Osteocyte (in vitro differentiated cells): Measurements from ENCODE around the gene NXPH3. TPM values are rescaled to one million over a fixed set of nuclear protein-coding genes. Genes with fewer than 3 reads are reported as not detected.
"Not testable (repeated sequence)": the region's sequence is repeated elsewhere in the genome, so short reads cannot be mapped to it uniquely, and the experiment has no call there.

Experiments
- DNase-seq: peaks from one replicate; pipeline ENCODE4 v3.0.0; 2021; ENCODE audit warnings: mixed read lengths; ENCODE audit not compliant: unreplicated experiment; ENCODE audit errors: extremely low spot score
- H3K27ac Mint-ChIP-seq: one replicate; pipeline ENCODE4 v1.8.0; 2021; ENCODE audit warnings: mild to moderate bottlenecking, mixed read lengths; ENCODE audit not compliant: unreplicated experiment
- H3K27me3 Mint-ChIP-seq: one replicate; pipeline ENCODE4 v1.8.0; 2021; ENCODE audit warnings: mixed read lengths; ENCODE audit not compliant: unreplicated experiment
- H3K36me3 Mint-ChIP-seq: one replicate; pipeline ENCODE4 v1.8.0; 2021; ENCODE audit warnings: mixed read lengths; ENCODE audit not compliant: unreplicated experiment
- H3K4me1 Mint-ChIP-seq: one replicate; pipeline ENCODE4 v1.8.0; 2021; ENCODE audit warnings: mixed read lengths; ENCODE audit not compliant: unreplicated experiment
- H3K4me3 Mint-ChIP-seq: one replicate; pipeline ENCODE4 v1.8.0; 2021; ENCODE audit warnings: mild to moderate bottlenecking, moderate library complexity, mixed read lengths; ENCODE audit not compliant: unreplicated experiment
- H3K9me3 Mint-ChIP-seq: one replicate; pipeline ENCODE4 v1.8.0; 2021; ENCODE audit warnings: mixed read lengths; ENCODE audit not compliant: unreplicated experiment
- total RNA-seq: library from RNA; stranded (reverse); gene quantifications from 2 replicates; pipeline ENCODE4 v1.2.1, GENCODE V29; 2021
- TF ChIP-seq, protein P1 (sequence below): fragments of 200-600 bp; sonication (generic); IDR thresholded peaks from 2 replicates; pipeline ENCODE4 v1.5.0; 2021; ENCODE audit warnings: antibody characterized with exemption, mild to moderate bottlenecking, moderate library complexity

The NXPH3 gene
- total RNA-seq, 1 donor from 2014 or later, result 1.6 TPM

- no peak for DNase-seq
- H3K4me3 Mint-ChIP-seq, result no peak overlapping the region
- no peaks in the 10 kb centered on the region for H3K9me3 Mint-ChIP-seq
- TF ChIP-seq, protein P1, sequence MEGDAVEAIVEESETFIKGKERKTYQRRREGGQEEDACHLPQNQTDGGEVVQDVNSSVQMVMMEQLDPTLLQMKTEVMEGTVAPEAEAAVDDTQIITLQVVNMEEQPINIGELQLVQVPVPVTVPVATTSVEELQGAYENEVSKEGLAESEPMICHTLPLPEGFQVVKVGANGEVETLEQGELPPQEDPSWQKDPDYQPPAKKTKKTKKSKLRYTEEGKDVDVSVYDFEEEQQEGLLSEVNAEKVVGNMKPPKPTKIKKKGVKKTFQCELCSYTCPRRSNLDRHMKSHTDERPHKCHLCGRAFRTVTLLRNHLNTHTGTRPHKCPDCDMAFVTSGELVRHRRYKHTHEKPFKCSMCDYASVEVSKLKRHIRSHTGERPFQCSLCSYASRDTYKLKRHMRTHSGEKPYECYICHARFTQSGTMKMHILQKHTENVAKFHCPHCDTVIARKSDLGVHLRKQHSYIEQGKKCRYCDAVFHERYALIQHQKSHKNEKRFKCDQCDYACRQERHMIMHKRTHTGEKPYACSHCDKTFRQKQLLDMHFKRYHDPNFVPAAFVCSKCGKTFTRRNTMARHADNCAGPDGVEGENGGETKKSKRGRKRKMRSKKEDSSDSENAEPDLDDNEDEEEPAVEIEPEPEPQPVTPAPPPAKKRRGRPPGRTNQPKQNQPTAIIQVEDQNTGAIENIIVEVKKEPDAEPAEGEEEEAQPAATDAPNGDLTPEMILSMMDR, result no peak
- H3K36me3 Mint-ChIP-seq, result no peaks in the 10 kb centered on the region
- H3K27me3 Mint-ChIP-seq, result peaks cover 10% of the 10 kb centered on the region
- H3K27ac Mint-ChIP-seq, result no peak overlapping the region
- peaks cover 10% of the 10 kb centered on the region for H3K4me1 Mint-ChIP-seq
Measured at GRCh38 chr17:49548051-49548505, 27.6 kb upstream of the NXPH3 start.

- H3K4me1 Mint-ChIP-seq, result peaks cover 10% of the 10 kb centered on the region
Measured at GRCh38 chr17:49548506-49549310, 27.0 kb upstream of the NXPH3 start.

GRCh38 chr17:49549311-49549605, 26.4 kb upstream of the NXPH3 start:
- Mint-ChIP-seq H3K27me3 (peaks cover under 1% of the 10 kb centered on the region), H3K9me3 (no peaks in the 10 kb centered on the region), H3K4me1 (peaks cover 10% of the 10 kb centered on the region), H3K27ac (no peak overlapping the region), H3K4me3 (no peak overlapping the region), H3K36me3 (no peaks in the 10 kb centered on the region)
- DNase-seq, result no peak
- TF ChIP-seq, protein P1, result no peak

More at GRCh38 chr17:49548506-49549310, 27.0 kb upstream of the NXPH3 start:
- peaks cover 6% of the 10 kb centered on the region for H3K27me3 Mint-ChIP-seq
- no peak overlapping the region for H3K27ac Mint-ChIP-seq
- no peaks in the 10 kb centered on the region for H3K9me3 Mint-ChIP-seq
- TF ChIP-seq, protein P1, result peak; percentile 74
- no peak for DNase-seq
- H3K4me3 Mint-ChIP-seq, result no peak overlapping the region
- no peaks in the 10 kb centered on the region for H3K36me3 Mint-ChIP-seq

GRCh38 chr17:49549691-49550678, 25.7 kb upstream of the NXPH3 start:
- TF ChIP-seq, protein P1, result no peak
- no peak for DNase-seq
- H3K27ac Mint-ChIP-seq, result no peak overlapping the region
- no peak overlapping the region for H3K4me3 Mint-ChIP-seq
- H3K9me3 Mint-ChIP-seq, result no peaks in the 10 kb centered on the region
- H3K36me3 Mint-ChIP-seq, result no peaks in the 10 kb centered on the region
- H3K27me3 Mint-ChIP-seq, result no peaks in the 10 kb centered on the region
- H3K4me1 Mint-ChIP-seq, result peaks cover 10% of the 10 kb centered on the region

DNA sequence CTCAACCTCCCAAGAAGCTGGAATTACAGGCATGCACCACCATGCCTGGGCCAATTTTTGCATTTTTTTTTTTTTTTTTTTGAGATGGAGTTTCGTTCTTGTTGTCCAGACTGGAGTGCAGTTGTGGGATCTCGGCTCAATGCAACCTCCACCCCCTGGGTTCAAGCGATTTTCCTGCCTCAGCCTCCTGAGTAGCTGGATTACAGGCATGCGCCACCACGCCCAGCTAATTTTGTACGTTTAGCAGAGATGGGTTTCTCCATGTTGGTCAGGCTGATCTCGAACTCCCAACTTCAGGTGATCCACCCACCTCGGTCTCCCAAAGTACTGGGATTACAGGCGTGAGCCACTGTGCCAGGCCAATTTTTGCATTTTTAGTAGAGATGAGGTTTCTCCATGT, 24.9 kb upstream of the NXPH3 start:
- H3K27ac Mint-ChIP-seq, H3K36me3 Mint-ChIP-seq, DNase-seq, H3K27me3 Mint-ChIP-seq, H3K4me1 Mint-ChIP-seq, H3K9me3 Mint-ChIP-seq, H3K4me3 Mint-ChIP-seq: not testable (repeated sequence)
